ENCODE results near the gene SF3B1. TPM values are rescaled to one million over a fixed set of nuclear protein-coding genes. Genes with fewer than 3 reads are reported as not detected.

SF3B1 gene
- total and polyA plus RNA-seq, 2 of the 13 experiments (the other 11 are each of a cell fraction or from before 2014, with no cell fraction given) = 387 to 750 TPM

GRCh38 chr2:197426723-197427603, 7.9 kb downstream of the SF3B1 start:
- in situ Hi-C loops (cut with HindIII; ENCODE audit: extremely low pct_ligation_motif_present, low pct_unique_long_range_greater_than_20kb) = no loop called here
- peaks cover 99% of the 10 kb centered on the region for H3K79me2 ChIP-seq (ENCODE audit: insufficient read depth, low read length)
- no peak overlapping the region for H3K27ac ChIP-seq (ENCODE audit: extremely low read length, insufficient read depth, low read length)
- WGBS (ENCODE audit: low lambda C conversion rate) = 92% methylated on average over 2 of the region's 2 CpGs
- no peak for FAIRE-seq
- ChIA-PET CTCF (ENCODE audit: low intra/inter-chr PET ratio, low total read pairs) (no interaction called here), POLR2A (interaction anchor here (1.2 kb wide), 1 partner anchor 89 kb away, joined by 4 read pairs; the partner anchor contains the start of gene MOB4)
- peaks cover 66% of the 10 kb centered on the region for H3K4me1 ChIP-seq (ENCODE audit: insufficient read depth, low read length)
- no peak overlapping the region for H2AFZ ChIP-seq (ENCODE audit: low read length)
- no peak for DNase-seq (ENCODE audit: low spot score)
- TF ChIP-seq ZNF207 (IDR thresholded peaks at IDR 0.05; ENCODE audit: borderline replicate concordance) (no peak), CEBPB (IDR thresholded peaks at IDR 0.05; ENCODE audit: borderline replicate concordance, low read depth, low read length) (0 out of 2 replicates have a peak, but pooled peaks have one; percentile 30)
- peaks cover 8 to 40% of the 10 kb centered on the region in 2 experiments; a peak in 4 of 5 replicates for H3K36me3 ChIP-seq (replicated peaks in 1 of 2; ENCODE audit: control insufficient read depth in 1 of 2, insufficient read depth in 2 of 2, low read length in 2 of 2)
- H3K4me3 ChIP-seq (replicated peaks in 1 of 3; ENCODE audit: insufficient read depth in 1 of 3, low read depth in 2 of 3, low read length in 3 of 3) = no peak overlapping the region
- no peak overlapping the region for H3K4me2 ChIP-seq (ENCODE audit: low read depth, low read length)
- ATAC-seq = no peak
- H3K9me3 ChIP-seq (ENCODE audit: low read length) = no peaks in the 10 kb centered on the region
- no TSS peak for BruUV-seq (replicated peaks)
- intact Hi-C loops (cut with micrococcal nuclease; ENCODE audit: unreplicated experiment) = no loop called here
- H4K20me1 ChIP-seq (ENCODE audit: insufficient read depth, low read length) = peaks cover 96% of the 10 kb centered on the region
- H3K9ac ChIP-seq (ENCODE audit: insufficient read depth, low read depth, low read length) = no peak overlapping the region
- H3K27me3 ChIP-seq (ENCODE audit: control insufficient read depth in 1 of 2, insufficient read depth in 2 of 2, low read length in 2 of 2) = no peaks in the 10 kb centered on the region

- Histone ChIP-seq H4K20me1 (ENCODE audit: insufficient read depth, low read length) (peaks cover 96% of the 10 kb centered on the region), H3K27ac (ENCODE audit: extremely low read length, insufficient read depth, low read length) (no peak overlapping the region), H3K9ac (ENCODE audit: insufficient read depth, low read depth, low read length) (no peak overlapping the region), H3K36me3 (replicated peaks in 1 of 2; ENCODE audit: control insufficient read depth in 1 of 2, insufficient read depth in 2 of 2, low read length in 2 of 2) (peaks cover 15 to 53% of the 10 kb centered on the region in 2 experiments), H3K9me3 (ENCODE audit: low read length) (no peaks in the 10 kb centered on the region), H3K4me3 (replicated peaks in 1 of 3; ENCODE audit: insufficient read depth in 1 of 3, low read depth in 2 of 3, low read length in 3 of 3) (no peak overlapping the region), H3K79me2 (ENCODE audit: insufficient read depth, low read length) (peaks cover 98% of the 10 kb centered on the region), H3K4me2 (ENCODE audit: low read depth, low read length) (no peak overlapping the region), H3K4me1 (ENCODE audit: insufficient read depth, low read length) (peaks cover 52% of the 10 kb centered on the region), H2AFZ (ENCODE audit: low read length) (no peak overlapping the region), H3K27me3 (ENCODE audit: control insufficient read depth in 1 of 2, insufficient read depth in 2 of 2, low read length in 2 of 2) (no peaks in the 10 kb centered on the region)
- 94% methylated on average over 7 of the region's 7 CpGs for WGBS (ENCODE audit: low lambda C conversion rate)
- peak; percentile 17; the same call in 1 of the 3 replicates for ATAC-seq
- TF ChIP-seq ZFP41 (CRISPR knock-in tag; IDR thresholded peaks at IDR 0.05; ENCODE audit: borderline replicate concordance) = no peak
- 0 out of 2 replicates have a peak, but pooled peaks have one; percentile 46 for TF ChIP-seq NPAS2 (CRISPR knock-in tag; IDR thresholded peaks at IDR 0.05; ENCODE audit: borderline replicate concordance)
- no peak for TF ChIP-seq ZNF615 (CRISPR knock-in tag; IDR thresholded peaks at IDR 0.05; ENCODE audit: borderline replicate concordance)
- TF ChIP-seq POGZ (CRISPR knock-in tag; IDR thresholded peaks at IDR 0.05) = peak; percentile 30; the same call in 1 of the 2 replicates
- TF ChIP-seq RBM22 (optimal IDR thresholded peaks at IDR 0.05; ENCODE audit: low read length) = peak; percentile 70
- TF ChIP-seq, protein P1, sequence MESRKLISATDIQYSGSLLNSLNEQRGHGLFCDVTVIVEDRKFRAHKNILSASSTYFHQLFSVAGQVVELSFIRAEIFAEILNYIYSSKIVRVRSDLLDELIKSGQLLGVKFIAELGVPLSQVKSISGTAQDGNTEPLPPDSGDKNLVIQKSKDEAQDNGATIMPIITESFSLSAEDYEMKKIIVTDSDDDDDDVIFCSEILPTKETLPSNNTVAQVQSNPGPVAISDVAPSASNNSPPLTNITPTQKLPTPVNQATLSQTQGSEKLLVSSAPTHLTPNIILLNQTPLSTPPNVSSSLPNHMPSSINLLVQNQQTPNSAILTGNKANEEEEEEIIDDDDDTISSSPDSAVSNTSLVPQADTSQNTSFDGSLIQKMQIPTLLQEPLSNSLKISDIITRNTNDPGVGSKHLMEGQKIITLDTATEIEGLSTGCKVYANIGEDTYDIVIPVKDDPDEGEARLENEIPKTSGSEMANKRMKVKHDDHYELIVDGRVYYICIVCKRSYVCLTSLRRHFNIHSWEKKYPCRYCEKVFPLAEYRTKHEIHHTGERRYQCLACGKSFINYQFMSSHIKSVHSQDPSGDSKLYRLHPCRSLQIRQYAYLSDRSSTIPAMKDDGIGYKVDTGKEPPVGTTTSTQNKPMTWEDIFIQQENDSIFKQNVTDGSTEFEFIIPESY (CRISPR knock-in tag; IDR thresholded peaks at IDR 0.05) = peak; percentile 58; the same call in 1 of the 2 replicates
- in situ Hi-C loops (cut with HindIII; ENCODE audit: extremely low pct_ligation_motif_present, low pct_unique_long_range_greater_than_20kb) (no loop called here), intact Hi-C loops (cut with micrococcal nuclease; ENCODE audit: unreplicated experiment) (no loop called here)
- no TSS peak for BruUV-seq (replicated peaks)
- ChIA-PET POLR2A (no interaction called here), CTCF (ENCODE audit: low intra/inter-chr PET ratio, low total read pairs) (no interaction called here)
- FAIRE-seq = no peak
- DNase-seq (ENCODE audit: low spot score) = no peak
Observed at GRCh38 chr2:197425550-197425949, 9.3 kb downstream of the SF3B1 start.
